CD4-positive, alpha-beta T cell treated with Interleukin-1 beta for 1 hour (primary cell): ENCODE measurements around the gene FZD4.
A peak's percentile ranks its signal among the peaks of the same experiment; 100 is the strongest.
"Not testable (repeated sequence)": the region's sequence is repeated elsewhere in the genome, so short reads cannot be mapped to it uniquely, and the experiment has no call there.

Source experiments
- DNase-seq, 2 donors: peaks; one replicate each; pipeline ENCODE4 v3.0.0-alpha.2; 2020 to 2022

The FZD4 gene

DNA sequence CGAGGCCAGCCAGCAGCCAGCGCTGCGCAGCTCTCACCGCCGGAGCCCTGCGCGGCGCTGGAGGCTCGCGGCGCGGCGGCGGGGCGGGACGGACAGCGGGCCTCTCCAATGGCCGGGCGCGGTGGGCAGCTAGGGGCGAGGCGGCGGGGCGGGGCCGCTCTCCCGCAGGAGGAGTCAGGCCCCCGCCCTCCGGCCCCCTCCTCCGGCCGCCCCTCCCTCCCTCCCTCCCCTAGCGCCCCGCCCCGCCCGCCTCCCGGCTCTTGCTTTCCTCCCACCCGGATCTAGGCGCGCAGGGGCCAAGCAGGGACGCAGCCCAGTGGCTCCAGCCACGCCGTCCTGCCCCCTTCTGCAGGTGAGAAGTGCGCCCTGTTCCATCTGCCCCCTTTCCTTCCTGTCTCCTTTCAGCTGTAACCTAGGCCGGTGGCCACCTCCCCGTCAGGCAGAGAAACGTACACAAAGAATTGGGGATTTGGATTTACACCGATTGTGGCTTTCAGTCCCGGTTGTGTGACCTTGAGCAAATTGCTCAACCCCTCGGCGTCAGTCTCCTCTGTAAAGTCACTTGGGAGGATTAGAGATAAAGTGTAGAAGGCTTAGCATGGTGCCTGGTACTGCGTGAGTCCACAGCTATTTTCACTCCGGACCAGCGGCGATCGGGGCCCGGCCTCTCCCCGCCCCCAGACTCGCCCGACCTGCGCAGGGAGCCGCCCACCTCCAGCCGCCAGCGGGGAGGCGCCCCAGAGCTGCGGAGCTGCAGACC, at the start of gene FZD4:
Gene FZD4 (minus strand): TSS at position 35 of the 760 bp plus-strand sequence. CDS start 310 bp downstream, outside the sequence.
- DNase-seq = peak; percentile 49 to 53

- DNase-seq = not testable (repeated sequence)
Measured at GRCh38 chr11:87004281-87004680, 49.1 kb upstream of the FZD4 start.

DNA sequence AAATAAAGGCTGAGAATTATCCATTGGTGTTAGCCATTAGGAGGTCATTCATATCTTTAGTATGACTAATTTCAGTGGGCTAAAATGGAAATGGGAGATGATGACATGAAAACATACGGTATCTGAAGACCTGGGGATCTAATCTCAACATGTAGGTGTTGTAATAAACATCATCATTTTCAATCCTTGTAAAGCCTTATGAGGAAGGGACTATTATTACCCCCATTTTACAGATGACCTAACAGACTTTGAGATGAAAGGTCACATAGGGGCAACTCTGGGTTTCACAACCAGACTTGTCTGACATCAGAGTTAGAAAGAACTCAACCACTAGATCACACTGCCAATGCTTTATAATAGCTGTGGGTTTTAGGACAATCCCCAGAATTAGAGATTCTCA, 47.7 kb upstream of the FZD4 start:
- DNase-seq = no peak

DNA sequence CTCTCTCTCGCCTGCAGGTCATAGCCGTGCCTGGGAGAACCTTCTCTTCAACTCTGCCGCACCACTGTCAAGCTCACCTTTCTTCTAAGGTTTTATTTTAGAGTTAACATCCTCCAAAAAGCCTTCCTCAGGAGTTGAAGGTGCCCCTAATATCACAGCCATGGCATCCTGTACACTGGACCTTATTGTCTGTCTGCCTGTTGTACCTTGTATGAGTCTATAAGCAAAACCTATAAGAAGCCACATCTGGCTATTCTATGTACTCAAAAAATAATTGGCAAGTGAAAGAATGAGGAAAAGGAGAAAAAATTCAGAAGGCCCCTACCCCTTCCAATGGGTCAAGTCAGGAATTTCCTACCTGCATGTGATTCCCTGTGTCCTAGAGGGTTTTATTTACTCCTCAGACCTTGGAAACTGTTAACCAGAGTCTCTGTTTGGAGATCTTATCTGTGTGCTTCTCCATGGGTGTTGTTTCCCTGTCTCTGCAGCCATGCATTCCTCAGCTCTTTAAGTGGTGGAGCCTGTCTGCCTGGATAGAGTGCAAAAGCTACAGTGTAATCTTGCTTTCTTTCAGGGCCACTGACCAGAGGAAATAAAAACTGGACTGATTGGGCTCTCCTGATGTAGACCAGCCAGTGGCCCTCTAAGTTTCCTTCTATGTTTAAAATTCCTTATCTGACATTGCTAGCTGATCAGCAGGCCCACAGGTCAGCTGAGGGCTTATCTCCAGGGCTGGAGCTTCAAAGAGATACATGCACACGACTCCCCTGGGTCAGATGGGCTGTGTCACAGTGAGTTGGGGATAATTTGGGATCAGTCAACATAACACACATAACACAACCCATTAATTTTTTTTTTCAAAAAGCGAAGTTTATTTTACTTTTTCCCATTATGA, 44.9 kb upstream of the FZD4 start:
- DNase-seq = no peak

GRCh38 chr11:86999388-86999787, 44.2 kb upstream of the FZD4 start:
- no peak for DNase-seq

GRCh38 chr11:86996953-86997570, 41.9 kb upstream of the FZD4 start:
- no peak for DNase-seq

- no peak for DNase-seq
Measured at GRCh38 chr11:86993031-86993430, 37.8 kb upstream of the FZD4 start.

GRCh38 chr11:86992340-86992739, 37.1 kb upstream of the FZD4 start:
- DNase-seq = not testable (repeated sequence)

DNA sequence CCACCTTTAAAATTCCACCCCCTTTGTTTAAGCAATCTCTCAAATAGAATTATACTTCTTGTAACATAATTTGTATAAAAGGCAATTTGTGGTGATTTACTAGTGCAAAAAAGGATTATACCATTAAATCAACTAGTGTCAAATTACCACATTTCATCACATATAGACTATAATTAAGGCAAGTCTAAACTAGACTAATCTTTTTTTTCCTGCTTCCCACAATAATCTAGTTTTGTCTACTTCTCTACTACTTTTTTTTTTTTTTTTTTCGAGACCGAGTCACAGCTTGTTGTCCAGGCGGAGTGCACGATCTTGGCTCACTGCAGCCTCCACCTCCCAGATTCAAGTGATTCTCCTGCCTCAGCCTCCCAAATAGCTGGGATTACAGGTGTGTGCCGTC, 36.1 kb upstream of the FZD4 start:
- DNase-seq = no peak

GRCh38 chr11:86990515-86990914, 35.3 kb upstream of the FZD4 start:
- DNase-seq = no peak

- no peak for DNase-seq
Measured at GRCh38 chr11:86990031-86990430, 34.8 kb upstream of the FZD4 start.

DNA sequence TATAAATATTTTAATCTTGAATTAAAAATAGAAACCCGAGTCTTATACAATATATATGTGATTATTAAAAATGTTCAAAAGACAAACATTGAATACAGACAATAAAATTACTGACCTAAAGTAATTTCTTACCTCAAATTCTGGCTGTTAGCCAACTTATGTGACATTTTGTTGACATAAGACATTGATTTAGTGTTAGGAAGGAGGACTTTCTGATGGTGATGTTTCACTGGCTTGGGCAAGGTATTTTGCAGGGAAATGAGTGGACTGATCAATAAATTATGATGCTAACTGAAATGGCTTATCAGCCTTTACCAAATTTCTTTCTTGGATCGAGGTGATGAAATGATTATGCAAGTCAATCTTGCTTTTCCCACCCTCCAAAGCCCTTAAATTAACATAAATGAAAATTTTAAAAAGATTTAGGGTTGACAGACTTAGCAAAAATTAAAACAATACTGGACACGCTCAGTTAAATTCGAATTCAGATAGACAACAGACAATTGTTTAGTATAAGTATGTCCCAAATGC, 33.2 kb upstream of the FZD4 start:
- DNase-seq = no peak

DNA sequence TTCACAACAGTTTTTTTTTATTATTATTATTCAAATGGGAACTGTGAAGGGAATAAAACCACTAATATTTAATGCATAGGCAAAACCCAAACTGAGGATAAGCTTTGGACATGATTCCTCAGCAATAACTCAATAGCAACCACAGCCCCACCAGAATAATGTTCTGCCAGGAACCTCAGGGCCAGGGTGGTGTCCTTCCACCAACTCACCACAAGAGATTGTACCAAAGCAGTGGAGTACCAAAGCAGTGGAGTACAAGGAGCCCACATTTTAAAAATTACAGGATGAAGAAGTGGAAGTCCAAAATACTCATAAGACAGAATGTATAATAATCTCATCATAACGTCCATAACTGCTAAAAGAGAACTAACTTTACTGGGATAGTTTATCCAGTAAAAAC, 32.5 kb upstream of the FZD4 start:
- DNase-seq = no peak

DNA sequence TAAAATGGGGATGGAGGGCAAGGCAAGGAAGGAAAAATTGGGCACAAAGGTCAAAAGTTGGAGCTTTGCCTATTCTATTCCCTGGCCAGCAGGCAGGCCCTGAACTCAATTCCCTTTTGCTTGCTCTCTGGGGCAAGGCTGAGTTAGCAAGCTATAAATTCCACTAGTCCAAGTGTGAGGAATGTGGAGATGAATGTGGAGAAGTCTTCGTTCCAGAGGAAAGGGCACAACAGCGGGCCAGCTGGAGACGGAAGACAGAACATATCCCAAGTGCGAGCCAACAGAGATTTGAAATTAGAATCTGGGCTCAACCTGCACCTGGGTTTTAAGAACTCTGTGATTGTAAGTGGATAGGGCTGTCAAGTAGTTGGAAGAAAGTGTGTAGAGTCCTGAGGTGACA, 29.5 kb upstream of the FZD4 start:
- DNase-seq = no peak

- no peak for DNase-seq
Measured at GRCh38 chr11:86983021-86983488, 27.9 kb upstream of the FZD4 start.

- no peak for DNase-seq
Measured at GRCh38 chr11:86981777-86982540, 26.8 kb upstream of the FZD4 start.

- DNase-seq = no peak
Measured at GRCh38 chr11:86980086-86980796, 25.0 kb upstream of the FZD4 start.

DNA sequence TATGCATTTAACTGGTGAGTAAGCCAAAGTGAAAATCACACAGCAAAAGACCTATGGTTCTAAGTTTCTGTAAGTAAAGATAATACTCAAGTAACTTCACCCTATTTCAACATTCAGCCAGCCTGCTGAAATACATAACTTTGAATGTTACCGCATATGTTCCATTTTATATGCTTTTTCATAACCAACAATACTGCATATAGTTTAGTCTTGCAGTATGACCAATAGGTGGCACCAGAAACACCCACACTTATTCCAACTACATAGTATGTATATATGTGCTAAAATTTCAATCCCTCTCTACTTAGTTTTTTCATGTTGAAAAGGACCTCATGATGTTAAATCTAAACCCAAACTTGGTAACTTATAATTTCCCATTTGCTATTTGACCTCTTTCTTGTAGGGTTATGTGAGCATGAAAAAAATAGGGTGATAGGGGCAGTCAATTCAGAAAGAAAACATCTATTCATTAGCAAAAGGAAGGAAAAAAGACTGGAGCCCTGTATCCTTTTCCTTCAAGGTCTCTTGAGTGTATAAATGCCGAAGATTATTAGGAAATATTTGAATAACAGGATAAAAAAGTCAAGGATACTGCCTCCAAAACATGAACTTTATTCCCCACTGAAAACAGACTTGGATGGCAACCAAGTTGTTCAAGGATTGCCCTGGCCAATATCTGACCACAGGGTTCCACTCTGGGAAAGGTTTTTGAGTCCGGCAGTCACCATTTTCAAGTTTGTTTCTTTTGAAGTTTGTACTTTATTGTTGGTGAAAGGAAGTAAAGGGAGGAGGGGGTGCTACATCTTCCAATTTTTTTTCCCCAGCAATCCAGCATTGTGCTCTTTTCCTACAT, 23.8 kb upstream of the FZD4 start:
- peak in 1 of 2 donors; percentile 42 for DNase-seq

DNA sequence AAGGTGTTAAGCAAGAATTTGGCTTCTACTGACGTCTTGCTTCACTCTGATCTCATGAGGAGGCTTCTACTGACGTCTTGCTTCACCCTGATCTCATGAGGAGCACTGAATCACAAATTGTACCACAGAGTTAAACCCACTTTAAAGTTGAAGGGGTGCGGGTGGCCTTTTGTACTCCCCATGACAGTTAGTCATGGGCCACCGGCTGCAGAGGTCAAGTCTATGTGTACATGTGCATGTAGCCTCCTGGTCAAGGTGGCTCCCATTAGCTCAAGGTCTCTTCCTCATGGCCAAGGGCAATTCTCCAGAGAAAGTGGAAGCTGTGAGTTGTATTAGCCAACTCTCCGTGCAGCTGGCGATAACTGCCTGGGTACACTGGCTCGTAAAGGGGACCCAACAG, 23.1 kb upstream of the FZD4 start:
- no peak for DNase-seq

GRCh38 chr11:86977441-86978050, 22.4 kb upstream of the FZD4 start:
- DNase-seq = no peak
